ENCODE results near the gene MYCN.
A peak's percentile ranks its signal among the peaks of the same experiment; 100 is the strongest.
"Not testable (repeated sequence)": the region's sequence is repeated elsewhere in the genome, so short reads cannot be mapped to it uniquely, and the experiment has no call there.

Gene MYCN

GRCh38 chr2:15943378-15944280 lies 3.3 kb downstream of the MYCN start:
- DNase-seq (ENCODE audit: low spot score), result no peak

GRCh38 chr2:15944325-15945017 lies 4.1 kb downstream of the MYCN start:
- DNase-seq (ENCODE audit: low spot score), result peak; percentile 96

GRCh38 chr2:15945909-15946705 lies 5.8 kb downstream of the MYCN start:
- peak; percentile 95 for DNase-seq (ENCODE audit: low spot score)

GRCh38 chr2:15946983-15947382 lies 6.6 kb downstream of the MYCN start:
- peak; percentile 96 for DNase-seq (ENCODE audit: low spot score)

GRCh38 chr2:15947431-15947830 lies 7.1 kb downstream of the MYCN start:
- no peak for DNase-seq (ENCODE audit: low spot score)

GRCh38 chr2:15948704-15948957 lies 8.3 kb downstream of the MYCN start:
- DNase-seq (ENCODE audit: low spot score), result peak; percentile 95

- peak; percentile 95 for DNase-seq (ENCODE audit: low spot score)
Observed at GRCh38 chr2:15949126-15949525, 8.8 kb downstream of the MYCN start.

- DNase-seq (ENCODE audit: low spot score), result no peak
Observed at GRCh38 chr2:15949551-15949950, 9.2 kb downstream of the MYCN start.

GRCh38 chr2:15950088-15950952 lies 10.0 kb downstream of the MYCN start:
- DNase-seq (ENCODE audit: low spot score), result peak; percentile 95

GRCh38 chr2:15951936-15952335 lies 11.6 kb downstream of the MYCN start:
- not testable (repeated sequence) for DNase-seq (ENCODE audit: low spot score)

- peak; percentile 95 for DNase-seq (ENCODE audit: low spot score)
Observed at GRCh38 chr2:15952451-15953146, 12.2 kb downstream of the MYCN start.

- DNase-seq (ENCODE audit: low spot score), result no peak
Observed at GRCh38 chr2:15953147-15953630, 12.8 kb downstream of the MYCN start.

GRCh38 chr2:15953891-15954680 lies 13.7 kb downstream of the MYCN start:
- DNase-seq (ENCODE audit: low spot score), result peak; percentile 95

- DNase-seq (ENCODE audit: low spot score), result no peak
Observed at GRCh38 chr2:15954761-15955160, 14.4 kb downstream of the MYCN start.

GRCh38 chr2:15955232-15955988 lies 15.1 kb downstream of the MYCN start:
- DNase-seq (ENCODE audit: low spot score), result peak; percentile 95

- DNase-seq (ENCODE audit: low spot score), result peak; percentile 95
Observed at GRCh38 chr2:15956230-15956629, 15.9 kb downstream of the MYCN start.

- DNase-seq (ENCODE audit: low spot score), result peak; percentile 94
Observed at GRCh38 chr2:15956751-15957736, 16.7 kb downstream of the MYCN start.

All from SK-N-DZ (cell line).